GM18517 (cell line): ENCODE measurements around the gene TSN.
A peak's percentile ranks its signal among the peaks of the same experiment; 100 is the strongest.
"Not testable (repeated sequence)": the region's sequence is repeated elsewhere in the genome, so short reads cannot be mapped to it uniquely, and the experiment has no call there.

Experiments used
- ATAC-seq: cut with Tn5 transposase; IDR thresholded peaks from one replicate; pipeline ENCODE4 v1.9.1; 2021; ENCODE audit warnings: mild to moderate bottlenecking, moderate library complexity; ENCODE audit not compliant: unreplicated experiment

Gene TSN

DNA sequence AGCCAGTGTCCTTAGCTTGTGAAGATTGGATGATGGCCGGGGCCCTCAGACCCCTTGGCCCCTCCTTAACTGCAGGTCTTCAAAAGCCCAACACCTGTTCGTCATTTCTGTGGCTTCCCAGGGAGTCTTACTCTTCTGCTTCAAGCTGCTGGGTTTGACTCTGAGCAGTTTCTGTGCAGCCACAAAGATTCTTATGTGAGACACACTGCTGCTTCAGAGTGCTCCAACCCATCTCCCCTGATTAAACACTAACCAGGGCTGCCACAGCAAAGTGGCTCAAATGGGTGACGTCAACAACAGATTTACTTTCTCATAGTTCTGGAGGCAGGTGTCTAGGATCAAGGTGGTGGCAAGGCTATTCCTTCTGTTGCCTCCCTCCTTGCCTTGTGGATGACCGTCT, 40.8 kb downstream of the TSN start:
- no peak for ATAC-seq

DNA sequence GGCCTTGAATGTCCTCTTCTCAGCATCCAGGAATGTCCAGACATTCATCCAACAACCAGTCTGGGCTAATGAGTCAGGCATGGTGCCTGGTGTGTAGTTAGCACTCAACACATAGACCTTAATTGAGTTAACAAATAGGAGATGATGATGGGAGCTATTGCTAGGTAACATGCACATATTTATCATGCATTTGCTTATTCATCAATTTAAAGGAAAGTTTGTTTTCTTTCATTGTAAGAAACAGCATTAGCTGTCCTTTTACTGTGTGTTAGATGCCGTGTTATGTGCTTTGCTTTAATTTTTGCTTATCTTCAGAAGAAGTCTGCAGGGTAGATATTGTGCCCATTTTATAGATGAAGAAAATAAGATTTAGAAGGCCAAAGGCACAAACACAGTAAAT, 43.2 kb downstream of the TSN start:
- no peak for ATAC-seq

DNA sequence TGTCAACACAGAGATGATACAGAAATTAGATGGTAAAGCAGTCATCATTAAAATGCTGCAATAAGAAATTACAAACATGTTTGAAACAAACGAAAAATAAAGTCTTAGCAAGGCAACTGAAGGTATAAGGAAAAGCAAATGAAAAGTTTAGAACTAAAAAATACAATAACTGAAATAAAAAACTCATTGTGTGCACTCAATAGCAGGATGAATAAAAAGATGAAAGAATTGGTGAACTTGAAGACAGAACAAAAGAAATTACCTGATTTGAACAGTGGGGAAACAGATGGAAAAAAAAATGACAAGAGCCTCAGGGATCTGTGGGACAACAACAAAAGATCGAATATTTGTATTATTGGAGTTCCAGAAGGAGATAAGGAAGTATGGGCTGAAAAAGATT, 46.5 kb downstream of the TSN start:
- ATAC-seq, result no peak

DNA sequence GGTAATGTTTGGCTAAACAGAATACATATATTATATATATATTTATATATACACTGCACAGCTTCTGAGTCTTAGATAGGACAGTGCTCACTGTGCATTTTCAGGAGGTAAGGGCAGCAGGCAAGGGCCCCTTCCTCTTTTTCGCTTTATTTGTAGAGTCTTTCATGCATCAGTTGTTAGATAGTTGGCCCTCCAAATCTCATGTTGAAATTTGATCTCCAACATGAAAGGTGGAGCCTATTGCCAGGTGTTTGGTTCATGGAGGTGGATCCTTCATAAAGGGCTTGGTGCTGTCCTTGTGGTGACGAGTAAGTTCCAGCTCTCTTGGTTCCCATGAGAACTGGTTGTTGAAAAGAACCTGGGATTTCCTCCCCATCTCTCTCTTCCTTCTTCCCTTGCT, 48.1 kb downstream of the TSN start:
- no peak for ATAC-seq

DNA sequence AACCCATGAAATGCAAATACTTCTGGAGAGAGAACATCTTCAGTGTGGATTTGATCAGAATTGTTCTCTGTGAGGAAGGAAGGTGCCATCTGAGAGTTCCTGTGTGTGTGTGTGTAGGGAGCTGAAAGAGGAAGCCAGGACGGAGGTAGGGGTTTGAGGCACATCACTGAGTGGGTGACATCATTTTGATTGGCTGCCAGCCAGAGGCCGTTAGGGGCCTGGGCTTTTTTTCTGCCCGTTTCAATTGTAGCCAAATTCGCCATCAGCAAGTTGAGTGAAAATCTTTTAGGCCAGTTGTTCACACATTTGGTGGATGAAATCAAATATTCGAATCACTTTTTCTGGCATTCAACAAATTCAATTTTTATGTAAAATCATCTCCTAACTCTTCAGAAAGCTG, 48.9 kb downstream of the TSN start:
- ATAC-seq, result peak; percentile 78

DNA sequence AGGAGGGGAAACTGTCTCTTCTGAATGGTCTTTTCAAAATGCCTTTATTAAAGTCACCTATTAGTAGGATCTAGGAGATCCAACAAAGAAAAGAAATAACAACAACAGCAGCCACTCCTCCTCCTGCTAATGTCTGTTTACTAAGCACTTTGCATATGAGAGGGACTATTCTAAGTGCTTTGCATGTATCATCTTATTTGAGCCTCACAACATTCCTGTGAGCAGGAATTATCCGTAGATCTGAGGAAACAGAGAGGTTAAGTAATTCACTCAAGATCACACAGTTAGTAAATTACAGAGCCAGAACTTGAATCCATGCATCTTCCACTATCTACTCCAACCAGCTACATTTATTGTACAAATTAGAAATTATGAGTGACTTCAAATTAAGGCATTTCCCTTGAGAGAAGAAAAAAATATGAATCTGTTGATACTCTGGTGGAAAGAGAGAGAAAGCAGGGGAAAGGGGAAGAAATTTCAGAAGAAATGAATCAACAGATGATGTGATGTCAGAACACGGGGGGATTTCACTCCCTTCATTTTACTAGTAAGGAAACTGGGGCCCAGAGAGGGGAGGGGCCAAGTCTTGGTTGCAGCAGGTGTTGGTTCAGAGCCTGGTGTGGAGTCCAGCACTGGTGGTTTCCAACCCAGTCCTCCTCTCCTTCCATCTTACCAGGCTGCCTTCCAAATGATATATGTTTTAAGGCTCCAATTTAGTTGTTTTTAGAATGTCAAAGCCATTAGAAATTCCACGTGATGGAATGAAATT, 49.7 kb downstream of the TSN start:
- ATAC-seq, result no peak

DNA sequence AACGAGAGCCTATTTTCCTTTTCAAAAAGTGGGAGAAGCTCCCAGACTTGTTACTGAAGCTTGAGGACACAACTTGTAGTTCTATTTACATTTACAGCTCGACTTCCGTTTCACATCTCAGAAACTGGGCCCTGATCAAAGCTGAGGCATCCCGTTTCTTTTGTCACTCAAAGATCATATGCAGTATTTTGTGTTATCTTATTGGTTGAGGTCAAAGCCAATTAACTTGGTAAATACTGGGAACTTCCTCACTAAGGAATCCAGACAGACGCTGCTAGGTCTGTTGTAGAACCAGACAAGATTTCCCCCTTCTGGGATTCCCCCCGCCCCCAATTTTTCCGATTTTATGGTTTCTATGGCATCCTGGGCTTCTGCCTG, 50.3 kb downstream of the TSN start:
- no peak for ATAC-seq

DNA sequence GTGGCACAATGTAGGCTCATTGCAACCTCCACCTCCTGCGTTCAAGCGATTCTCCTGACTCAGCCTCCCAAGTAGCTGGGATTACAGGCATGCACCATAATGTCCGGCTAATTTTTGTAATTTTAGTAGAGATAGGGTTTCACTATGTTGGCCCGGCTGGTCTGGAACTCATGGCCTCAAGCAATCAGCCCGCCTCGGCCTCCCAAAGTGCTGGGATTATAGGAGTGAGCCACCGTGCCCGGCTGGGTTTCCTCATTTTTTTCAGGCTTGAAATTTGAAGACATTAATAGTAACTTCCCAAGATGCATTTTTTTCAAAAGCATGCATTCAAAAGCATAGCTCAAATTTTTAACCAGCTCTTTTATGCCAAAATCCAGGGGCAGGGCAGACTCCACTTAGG, 52.3 kb downstream of the TSN start:
- ATAC-seq, result not testable (repeated sequence)

DNA sequence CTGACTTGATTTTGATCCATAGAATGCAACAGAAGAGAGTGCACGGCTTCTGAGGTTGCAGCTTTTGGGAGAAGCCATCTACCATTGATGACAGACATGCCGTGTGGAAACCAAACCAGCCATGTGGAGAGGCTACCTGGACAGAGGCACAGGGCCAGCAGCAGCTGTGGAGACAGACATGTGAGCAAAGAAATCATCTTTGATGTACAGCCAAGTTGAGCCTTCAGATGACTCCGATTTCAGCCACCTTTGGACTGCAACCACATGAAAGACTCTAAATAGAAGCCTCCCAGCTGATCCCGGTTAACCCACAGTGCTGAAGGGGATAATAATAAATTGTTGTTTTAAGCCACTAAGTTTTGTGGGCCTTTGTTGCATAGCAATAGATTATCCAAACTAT, 54.2 kb downstream of the TSN start:
- no peak for ATAC-seq

DNA sequence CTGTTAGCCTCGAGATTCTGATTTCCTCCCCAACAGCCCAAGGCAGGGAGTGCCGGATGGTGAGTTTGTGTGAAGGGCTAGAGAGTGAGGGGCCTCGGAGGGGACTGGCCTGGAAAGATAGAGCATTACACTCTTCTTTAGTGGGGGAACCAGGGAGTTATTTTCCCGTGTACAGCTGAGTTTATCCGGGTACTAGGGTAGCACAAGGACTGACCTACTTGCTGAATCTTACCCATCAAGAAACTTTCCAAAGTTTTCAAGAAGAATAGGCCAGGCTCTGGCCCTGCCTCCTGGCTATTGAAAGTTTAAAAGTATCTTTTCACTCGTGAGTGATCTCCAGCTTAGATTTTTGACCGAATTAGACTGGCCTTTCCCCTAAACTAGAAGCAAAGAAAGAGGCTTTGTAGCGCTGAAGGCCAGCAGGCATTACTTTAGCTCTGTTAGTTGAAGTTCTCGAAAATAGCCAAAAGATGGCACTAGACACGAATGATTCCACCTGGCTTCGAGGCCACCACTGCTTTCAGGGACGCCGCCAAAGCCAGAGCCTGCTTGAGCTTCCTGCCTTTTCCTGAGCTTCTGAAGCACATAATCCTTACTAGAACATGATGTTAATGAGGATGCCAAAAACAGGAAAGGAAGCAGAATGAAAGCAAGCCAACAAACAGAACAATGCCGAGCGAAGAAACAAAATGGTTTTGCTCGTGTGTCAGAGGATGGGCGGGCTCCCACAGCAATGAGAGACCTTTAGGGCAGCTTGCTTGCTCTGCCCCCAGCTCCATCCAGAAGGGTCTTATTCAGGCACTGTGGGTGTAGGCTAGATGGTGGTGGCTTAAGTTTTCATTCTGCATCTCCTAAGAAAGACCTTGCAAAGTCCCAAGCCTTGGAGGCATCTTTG, 55.8 kb downstream of the TSN start:
- peak; percentile 84 for ATAC-seq

DNA sequence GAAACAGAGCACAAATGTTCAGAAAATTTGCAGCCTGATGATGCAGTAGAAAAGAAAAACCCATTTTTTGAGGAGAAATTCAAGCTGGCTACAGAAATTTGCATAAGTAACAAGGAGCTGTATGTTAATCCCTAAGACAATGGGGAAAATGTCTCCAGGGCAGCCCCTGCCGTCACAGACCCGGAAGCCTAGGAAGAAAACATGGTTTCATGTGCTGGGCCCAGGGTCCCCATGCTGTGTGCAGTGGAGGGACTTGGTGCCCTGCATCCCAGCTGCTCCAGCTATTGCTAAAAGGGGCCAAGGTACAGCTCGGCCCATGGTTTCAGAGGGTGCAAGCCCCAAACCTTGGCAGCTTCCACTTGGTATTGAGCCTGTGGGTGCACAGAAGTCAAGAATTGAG, 57.6 kb downstream of the TSN start:
- not testable (repeated sequence) for ATAC-seq

DNA sequence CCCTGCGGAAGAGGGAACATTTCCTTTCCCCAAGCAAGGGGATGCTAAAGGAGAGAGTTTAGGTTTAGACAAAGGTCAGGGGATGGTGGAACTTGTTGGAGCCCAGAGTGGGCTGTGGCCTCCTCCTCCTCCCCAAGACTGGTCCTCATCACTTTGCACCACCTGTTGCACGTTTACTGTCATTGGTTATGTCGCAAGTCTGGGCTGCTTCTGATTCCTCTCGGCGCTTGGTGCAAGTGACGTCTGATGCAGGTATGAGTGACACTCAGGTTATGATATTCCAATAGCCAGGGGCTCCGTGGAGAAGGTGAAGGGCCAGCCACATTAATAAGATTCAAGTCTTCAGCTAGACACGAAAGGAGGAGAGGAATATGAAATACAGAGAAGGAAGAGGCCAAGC, 59.8 kb downstream of the TSN start:
- ATAC-seq, result no peak

DNA sequence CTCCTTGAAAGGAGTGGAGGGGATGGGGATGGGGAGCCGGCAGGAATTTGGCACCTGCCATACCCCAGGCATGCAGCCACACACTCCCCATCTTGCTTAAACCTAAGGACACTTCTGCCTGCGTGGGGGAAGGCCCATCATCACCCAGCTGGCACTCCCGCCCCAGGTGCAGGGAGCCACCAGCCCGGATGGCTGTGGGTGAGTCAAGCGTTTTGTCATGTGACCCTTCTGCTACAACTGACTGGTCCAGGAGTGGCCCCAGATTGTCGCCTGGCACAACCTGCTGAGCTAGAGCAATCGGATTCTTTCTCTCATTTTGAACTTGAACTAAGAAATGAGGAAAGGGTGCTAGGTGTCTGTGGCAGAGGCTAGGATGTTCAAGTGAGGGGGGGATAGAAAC, 61.3 kb downstream of the TSN start:
- ATAC-seq, result no peak

DNA sequence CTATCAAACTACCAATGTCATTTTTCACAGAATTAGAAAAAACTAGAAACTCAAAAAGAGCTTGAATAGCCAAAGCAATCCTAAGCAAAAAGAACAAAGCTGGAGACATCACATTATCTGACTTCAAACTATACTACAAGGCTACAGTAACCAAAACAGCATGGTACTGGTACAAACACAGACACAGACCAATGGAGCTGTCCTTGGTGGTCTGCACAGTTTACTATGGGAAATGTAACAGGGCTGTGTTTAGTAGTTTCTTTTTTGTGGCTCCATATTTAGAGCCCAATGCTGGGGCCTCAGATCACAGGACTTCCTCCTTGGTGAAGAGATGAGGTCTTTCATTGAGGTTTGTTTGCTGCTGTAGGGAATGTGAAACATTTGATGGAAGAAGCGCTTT, 61.9 kb downstream of the TSN start:
- not testable (repeated sequence) for ATAC-seq
